Measurements from ENCODE around the gene DEFB128. TPM values are rescaled to one million over a fixed set of nuclear protein-coding genes. Genes with fewer than 3 reads are reported as not detected.

The DEFB128 gene
- polyA plus RNA-seq, 3 donors, result not detected

DNA sequence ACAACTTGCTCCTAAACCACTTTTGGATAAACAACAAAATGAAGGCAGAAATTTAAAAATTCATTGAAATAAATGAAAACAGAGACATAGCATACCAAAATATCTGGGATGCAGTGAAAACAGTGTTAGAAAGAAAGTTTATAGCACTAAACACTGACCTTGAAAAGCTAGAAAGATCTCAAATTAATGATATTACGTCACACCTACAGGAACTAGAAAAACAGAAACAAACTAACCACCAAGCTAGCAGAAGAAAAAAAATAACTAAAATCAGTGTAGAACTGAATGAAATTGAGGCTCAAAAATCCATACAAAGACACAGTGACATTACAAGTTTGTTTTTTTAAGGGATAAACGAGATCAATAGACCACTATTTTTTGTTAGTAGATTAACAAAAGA lies 5.2 kb downstream of the DEFB128 start:
- H3K27ac ChIP-seq (ENCODE audit: low read depth, low read length), result no peak overlapping the region
- WGBS, 3 donors, result 57 to 70% (median 65%) methylated on average over 2 of the region's 2 CpGs

DNA sequence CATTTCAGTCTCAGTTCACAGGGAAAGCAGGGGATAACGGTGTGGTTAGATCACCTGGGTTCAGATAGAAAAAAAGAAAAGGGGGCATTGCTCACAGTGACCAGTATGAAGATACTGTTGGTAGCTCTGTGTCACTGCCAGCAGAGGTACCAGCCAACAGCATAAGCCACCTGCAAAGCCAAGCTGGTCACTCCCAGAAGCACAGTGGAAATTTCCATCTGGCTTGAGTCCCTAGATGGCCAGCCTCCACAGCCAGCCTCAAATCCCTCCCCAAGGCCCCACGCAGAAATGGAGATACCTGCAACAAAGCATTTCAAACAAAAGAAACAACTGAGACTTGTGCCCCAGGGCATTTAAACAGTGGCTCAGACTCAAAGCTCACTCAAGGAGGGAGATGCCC lies 20.6 kb downstream of the DEFB128 start:
- no peak overlapping the region for H3K27ac ChIP-seq (ENCODE audit: low read depth, low read length)
- 73 to 82% (median 80%) methylated on average over 2 of the region's 2 CpGs for WGBS, 3 donors

- WGBS, 3 donors, result 38 to 66% (median 66%) methylated on average over 3 of the region's 3 CpGs
Measured at GRCh38 chr20:164618-165017, 24.9 kb downstream of the DEFB128 start.

DNA sequence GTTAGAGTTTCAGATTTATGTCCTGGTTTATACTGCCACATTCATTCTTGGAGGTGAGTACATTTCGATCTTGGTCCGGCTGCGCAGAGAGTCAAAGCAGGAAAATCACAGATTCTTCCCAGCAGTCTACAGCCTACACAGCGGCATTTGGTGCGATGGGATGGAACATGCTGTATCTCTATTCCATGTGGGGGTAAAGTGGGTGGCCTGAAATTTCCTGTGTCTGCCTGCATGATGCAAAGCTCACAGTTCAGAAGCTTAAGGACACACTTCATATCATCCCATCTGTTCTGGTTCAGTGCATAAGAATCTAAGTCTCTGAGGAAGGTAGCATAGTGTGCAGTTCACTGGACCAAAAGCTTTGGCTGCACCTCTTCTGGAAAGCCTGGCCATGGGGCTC lies 32.4 kb downstream of the DEFB128 start, which contains the start of gene DEFB127:
Gene DEFB127 (plus strand): TSS at position 301 of the 400 bp plus-strand sequence. CDS start 91 bp downstream, at position 392.
- H3K27ac ChIP-seq (ENCODE audit: low read depth, low read length), result no peak within 1 kb of the TSS
- 90 to 93% (median 91%) methylated on average over 5 of the region's 5 CpGs for whole genome bisulfite sequencing, 3 donors

More at GRCh38 chr20:164618-165017, 24.9 kb downstream of the DEFB128 start:
- no peak overlapping the region for H3K27ac ChIP-seq (ENCODE audit: low read depth, low read length)

DNA sequence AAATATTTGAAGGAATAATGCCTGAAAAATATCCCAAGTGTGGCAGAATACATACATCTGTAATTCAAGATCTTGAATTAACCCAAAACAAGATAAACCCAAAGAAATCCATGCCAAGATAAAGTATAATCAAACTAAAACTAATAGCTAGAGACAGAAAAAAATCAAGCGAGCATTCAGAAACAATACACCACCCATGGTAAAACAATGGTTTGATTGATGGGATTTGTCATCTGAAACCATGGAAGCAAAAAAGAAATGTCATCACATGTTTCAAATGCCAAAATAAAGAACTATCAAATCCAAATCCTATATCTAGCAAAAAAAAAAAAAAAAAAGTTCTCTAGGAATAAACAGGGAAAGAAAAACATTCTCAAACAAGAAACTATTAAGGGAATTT lies 37.4 kb downstream of the DEFB128 start:
- no peak overlapping the region for H3K27ac ChIP-seq (ENCODE audit: low read depth, low read length)
- 82 to 89% (median 83%) methylated on average over 1 of the region's 1 CpG for WGBS, 3 donors

DNA sequence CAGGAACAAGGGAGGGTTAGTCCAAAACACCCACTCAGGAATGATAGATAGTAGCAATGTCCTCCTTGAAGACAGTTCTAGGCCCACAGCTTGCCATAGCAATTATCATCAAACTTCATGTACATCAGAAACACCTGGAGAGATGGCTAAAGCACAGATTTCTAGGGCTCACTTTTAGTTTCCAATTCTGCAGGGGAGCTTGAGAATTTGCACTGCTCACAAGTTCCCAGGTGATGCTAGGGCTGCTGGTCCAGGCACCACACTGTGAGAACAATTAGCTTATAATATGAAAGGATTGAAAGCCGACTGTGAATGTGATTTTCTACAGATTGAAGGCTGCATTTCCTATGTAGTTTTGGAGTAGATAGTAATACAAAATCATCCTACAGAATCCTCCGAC lies 43.6 kb downstream of the DEFB128 start:
- 55 to 64% (median 57%) methylated on average over 2 of the region's 2 CpGs for WGBS, 3 donors
- H3K27ac ChIP-seq (ENCODE audit: low read depth, low read length), result no peak overlapping the region

DNA sequence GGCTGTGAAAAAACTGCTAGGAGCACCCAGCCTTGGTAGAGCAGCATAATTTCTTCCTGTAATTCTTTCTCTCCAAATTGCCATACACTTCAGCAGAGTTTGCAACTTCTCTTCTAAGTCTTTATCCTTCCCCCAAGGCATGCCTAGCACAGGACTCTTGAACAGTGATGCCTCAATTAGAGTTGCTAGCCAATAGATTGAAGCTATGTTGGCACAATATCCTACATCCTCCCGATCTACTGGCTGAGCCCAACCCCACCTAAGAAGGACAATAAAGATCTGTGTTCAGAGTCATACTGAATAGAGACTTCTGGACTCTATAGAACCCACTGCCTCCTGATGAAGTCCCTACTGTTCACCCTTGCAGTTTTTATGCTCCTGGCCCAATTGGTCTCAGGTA lies 47.2 kb downstream of the DEFB128 start, which contains the start of gene DEFB126:
Gene DEFB126 (plus strand): TSS at position 301 of the 400 bp plus-strand sequence. CDS start 39 bp downstream, at position 340.
- WGBS, 3 donors, result 30 to 55% (median 54%) methylated on average over 1 of the region's 1 CpG
- no peak within 1 kb of the TSS for H3K27ac ChIP-seq (ENCODE audit: low read depth, low read length)

Other genes with a start within 250 kb of the DEFB128 start
- gene DEFB125, start 102.0 kb downstream of the DEFB128 start, polyA plus RNA-seq, result not detected
- gene DEFB126, start 47.1 kb downstream of the DEFB128 start, polyA plus RNA-seq, result not detected
- not detected for gene DEFB127, start 32.3 kb downstream of the DEFB128 start, polyA plus RNA-seq
- not detected for gene DEFB129, start 37.5 kb upstream of the DEFB128 start, polyA plus RNA-seq
- 1 to 10 TPM in 2 of 3 donors, under 1 TPM in 1; 0.06 to 1.9 (median 1.2) TPM for gene DEFB132, start 68.0 kb upstream of the DEFB128 start, polyA plus RNA-seq
- 1 to 10 TPM; 3.4 to 6.2 (median 3.5) TPM for gene C20orf96, start 101.0 kb upstream of the DEFB128 start, polyA plus RNA-seq
- gene ZCCHC3, start 107.9 kb upstream of the DEFB128 start, polyA plus RNA-seq, result 1 to 10 TPM; 4.1 to 8.9 (median 7.8) TPM
- 1 to 10 TPM; 2.1 to 3.3 (median 2.4) TPM for gene SOX12, start 135.8 kb upstream of the DEFB128 start, polyA plus RNA-seq
- 10 to 100 TPM in 2 of 3 donors, 1 to 10 TPM in 1; 9.8 to 26.4 (median 21.6) TPM for gene NRSN2, start 157.4 kb upstream of the DEFB128 start, polyA plus RNA-seq
- gene TRIB3, start 191.0 kb upstream of the DEFB128 start, polyA plus RNA-seq, result 10 to 100 TPM in 1 of 3 donors, 1 to 10 TPM in 2; 5.4 to 12.9 (median 7.9) TPM
- 10 to 100 TPM; 58.7 to 81.0 (median 65.6) TPM for gene RBCK1, start 218.6 kb upstream of the DEFB128 start, polyA plus RNA-seq